GM21526 (cell line): ENCODE data around the gene TSPAN32.

Source experiments
- ATAC-seq: cut with Tn5 transposase; IDR thresholded peaks from one replicate; pipeline ENCODE4 v1.9.1; 2021; ENCODE audit warnings: moderate library complexity; ENCODE audit not compliant: unreplicated experiment, low FRiP score

TSPAN32 gene

GRCh38 chr11:2301631-2302305 is at the start of gene TSPAN32, which contains the start of gene C11orf21:
TSPAN32 (plus strand) TSS chr11:2302013; CDS start chr11:2302150, 137 bp downstream.
C11orf21 (minus strand) TSS chr11:2301918; CDS start chr11:2301808, 110 bp downstream.
- no peak for ATAC-seq

- no peak for ATAC-seq
These were observed 49.8 kb upstream of the TSPAN32 start for GRCh38 chr11:2252018-2252417.

GRCh38 chr11:2256293-2256913 is 45.4 kb upstream of the TSPAN32 start:
- ATAC-seq: no peak

GRCh38 chr11:2256951-2257700 is 44.7 kb upstream of the TSPAN32 start:
- no peak for ATAC-seq

GRCh38 chr11:2258501-2259465 is 43.0 kb upstream of the TSPAN32 start:
- no peak for ATAC-seq

GRCh38 chr11:2259466-2259830 is 42.4 kb upstream of the TSPAN32 start:
- ATAC-seq: no peak

- no peak for ATAC-seq
These were observed 41.8 kb upstream of the TSPAN32 start for GRCh38 chr11:2259897-2260451.

- no peak for ATAC-seq
These were observed 41.1 kb upstream of the TSPAN32 start for GRCh38 chr11:2260491-2261364.

- no peak for ATAC-seq
These were observed 40.2 kb upstream of the TSPAN32 start for GRCh38 chr11:2261436-2262230.

- no peak for ATAC-seq
These were observed 39.3 kb upstream of the TSPAN32 start for GRCh38 chr11:2262301-2263070.

GRCh38 chr11:2263071-2263565 is 38.7 kb upstream of the TSPAN32 start:
- ATAC-seq: no peak

GRCh38 chr11:2263724-2264360 is 38.0 kb upstream of the TSPAN32 start:
- no peak for ATAC-seq

- ATAC-seq: no peak
These were observed 37.3 kb upstream of the TSPAN32 start for GRCh38 chr11:2264366-2265053.

- ATAC-seq: peak; percentile 46
These were observed 36.4 kb upstream of the TSPAN32 start for GRCh38 chr11:2265396-2265795.

GRCh38 chr11:2265854-2266585 is 35.8 kb upstream of the TSPAN32 start:
- ATAC-seq: no peak
